ENCODE measurements around the gene PEX6. TPM values are rescaled to one million over a fixed set of nuclear protein-coding genes. Genes with fewer than 3 reads are reported as not detected.

The PEX6 gene, protein sequence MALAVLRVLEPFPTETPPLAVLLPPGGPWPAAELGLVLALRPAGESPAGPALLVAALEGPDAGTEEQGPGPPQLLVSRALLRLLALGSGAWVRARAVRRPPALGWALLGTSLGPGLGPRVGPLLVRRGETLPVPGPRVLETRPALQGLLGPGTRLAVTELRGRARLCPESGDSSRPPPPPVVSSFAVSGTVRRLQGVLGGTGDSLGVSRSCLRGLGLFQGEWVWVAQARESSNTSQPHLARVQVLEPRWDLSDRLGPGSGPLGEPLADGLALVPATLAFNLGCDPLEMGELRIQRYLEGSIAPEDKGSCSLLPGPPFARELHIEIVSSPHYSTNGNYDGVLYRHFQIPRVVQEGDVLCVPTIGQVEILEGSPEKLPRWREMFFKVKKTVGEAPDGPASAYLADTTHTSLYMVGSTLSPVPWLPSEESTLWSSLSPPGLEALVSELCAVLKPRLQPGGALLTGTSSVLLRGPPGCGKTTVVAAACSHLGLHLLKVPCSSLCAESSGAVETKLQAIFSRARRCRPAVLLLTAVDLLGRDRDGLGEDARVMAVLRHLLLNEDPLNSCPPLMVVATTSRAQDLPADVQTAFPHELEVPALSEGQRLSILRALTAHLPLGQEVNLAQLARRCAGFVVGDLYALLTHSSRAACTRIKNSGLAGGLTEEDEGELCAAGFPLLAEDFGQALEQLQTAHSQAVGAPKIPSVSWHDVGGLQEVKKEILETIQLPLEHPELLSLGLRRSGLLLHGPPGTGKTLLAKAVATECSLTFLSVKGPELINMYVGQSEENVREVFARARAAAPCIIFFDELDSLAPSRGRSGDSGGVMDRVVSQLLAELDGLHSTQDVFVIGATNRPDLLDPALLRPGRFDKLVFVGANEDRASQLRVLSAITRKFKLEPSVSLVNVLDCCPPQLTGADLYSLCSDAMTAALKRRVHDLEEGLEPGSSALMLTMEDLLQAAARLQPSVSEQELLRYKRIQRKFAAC
- 26.3 and 37.4 TPM in 2 replicates for total RNA-seq

DNA sequence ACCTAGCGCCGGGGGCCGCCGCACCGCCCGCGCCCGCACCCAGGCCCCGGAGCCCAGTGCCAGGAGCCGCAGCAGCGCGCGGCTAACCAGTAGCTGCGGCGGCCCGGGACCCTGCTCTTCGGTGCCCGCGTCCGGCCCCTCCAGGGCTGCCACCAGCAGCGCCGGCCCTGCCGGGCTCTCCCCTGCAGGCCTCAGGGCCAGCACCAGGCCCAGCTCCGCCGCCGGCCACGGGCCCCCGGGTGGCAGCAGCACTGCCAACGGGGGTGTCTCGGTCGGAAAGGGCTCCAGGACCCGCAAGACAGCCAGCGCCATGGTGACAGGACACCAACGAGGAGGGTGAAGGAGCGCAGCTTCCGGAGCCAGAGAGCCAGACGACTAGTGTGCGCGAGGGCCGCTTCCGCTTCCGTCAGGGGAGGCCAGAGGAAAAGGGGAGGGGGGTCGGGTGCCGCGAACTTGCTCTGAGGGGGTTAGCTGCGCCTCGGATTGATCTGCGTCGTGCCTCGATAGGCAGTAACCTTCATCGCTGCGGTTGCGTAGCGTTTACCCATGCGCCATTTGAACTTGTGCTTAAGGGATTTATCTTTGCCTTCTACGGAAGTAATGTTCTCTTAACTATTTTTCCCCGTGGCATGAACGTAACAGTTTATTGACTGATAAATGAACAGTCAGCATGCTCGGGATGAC, at the start of gene PEX6:
TSS of gene PEX6 (minus strand) at position 343 of the 684 bp plus-strand sequence. CDS start at position 312, 31 bp downstream.

DNA sequence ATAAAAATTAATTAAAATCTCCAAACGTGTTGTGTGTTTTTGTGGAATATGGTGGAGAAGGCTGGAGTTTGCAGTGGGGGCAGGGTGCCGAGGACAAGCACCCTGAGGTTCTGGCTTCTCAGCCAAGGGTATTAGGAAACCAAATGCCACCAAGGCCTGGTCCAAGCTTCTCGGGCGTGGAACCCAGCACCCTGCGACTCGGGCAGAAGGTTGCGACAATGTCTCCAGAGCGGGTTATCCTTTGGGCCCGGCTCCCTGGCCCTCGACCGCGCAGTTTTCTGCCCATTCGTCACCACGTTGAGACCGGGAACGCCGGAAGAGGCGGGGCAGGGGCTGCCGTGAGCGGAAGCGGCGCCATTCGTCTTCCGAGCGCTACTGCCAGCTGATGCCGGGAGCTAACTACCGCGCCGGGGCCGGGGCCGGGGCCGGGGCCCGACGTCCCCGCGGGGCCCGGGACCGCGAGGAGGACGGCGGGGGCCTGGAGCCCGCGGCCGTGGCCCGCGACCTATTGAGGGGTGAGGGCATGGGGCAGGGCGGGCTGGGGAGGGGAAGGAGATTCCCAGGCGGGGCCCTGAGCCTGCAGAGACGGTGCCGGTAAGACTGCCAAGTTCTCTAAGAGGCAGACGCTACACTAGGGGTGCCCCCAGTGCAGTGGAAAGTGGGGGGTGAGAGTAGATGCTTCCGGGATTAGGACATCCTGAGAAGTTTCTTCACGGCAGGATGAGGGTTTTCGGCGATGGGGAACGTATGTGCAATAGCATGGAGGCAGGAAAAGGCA, 42.5 kb upstream of the PEX6 start, which contains the start of gene RRP36:
TSS of gene RRP36 (plus strand) at position 354 of the 778 bp plus-strand sequence. CDS start at position 386, 32 bp downstream.

DNA sequence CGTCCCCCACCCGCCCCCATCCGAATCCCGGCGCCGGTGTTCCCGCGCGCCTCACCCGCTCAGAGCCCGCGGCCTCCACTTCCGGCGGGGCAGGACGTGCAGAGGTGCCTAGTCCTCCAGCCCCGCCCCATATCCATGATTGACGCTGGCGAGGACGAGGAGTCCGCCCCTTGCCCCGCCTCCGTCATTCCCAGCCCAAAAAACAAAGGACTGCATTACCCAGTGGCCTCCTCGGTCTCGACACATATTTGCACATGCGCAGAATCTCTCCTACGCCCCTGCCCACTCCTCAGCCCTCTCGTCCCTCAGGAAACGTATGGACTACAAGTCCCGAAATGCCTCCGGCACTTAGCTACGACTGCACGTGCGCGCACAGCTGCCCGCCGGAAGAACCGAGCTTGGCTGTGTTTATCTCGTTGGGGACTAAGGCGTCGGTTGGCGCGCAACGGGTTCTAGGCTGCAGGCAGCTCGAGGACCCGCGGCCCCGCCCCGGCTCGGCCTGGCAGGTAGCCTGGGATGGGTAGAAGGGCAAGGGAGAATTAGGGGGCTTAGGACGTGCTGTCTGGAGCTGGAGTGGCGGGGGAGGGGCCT, 35.0 kb upstream of the PEX6 start, which contains the start of the genes KLHDC3 and MEA1:
TSS of gene KLHDC3 (plus strand) at position 407 of the 591 bp plus-strand sequence. CDS start 2,944 bp downstream, outside the sequence.
TSS of gene MEA1 (minus strand) at position 104 of the 591 bp plus-strand sequence. CDS start 133 bp downstream, outside the sequence.

DNA sequence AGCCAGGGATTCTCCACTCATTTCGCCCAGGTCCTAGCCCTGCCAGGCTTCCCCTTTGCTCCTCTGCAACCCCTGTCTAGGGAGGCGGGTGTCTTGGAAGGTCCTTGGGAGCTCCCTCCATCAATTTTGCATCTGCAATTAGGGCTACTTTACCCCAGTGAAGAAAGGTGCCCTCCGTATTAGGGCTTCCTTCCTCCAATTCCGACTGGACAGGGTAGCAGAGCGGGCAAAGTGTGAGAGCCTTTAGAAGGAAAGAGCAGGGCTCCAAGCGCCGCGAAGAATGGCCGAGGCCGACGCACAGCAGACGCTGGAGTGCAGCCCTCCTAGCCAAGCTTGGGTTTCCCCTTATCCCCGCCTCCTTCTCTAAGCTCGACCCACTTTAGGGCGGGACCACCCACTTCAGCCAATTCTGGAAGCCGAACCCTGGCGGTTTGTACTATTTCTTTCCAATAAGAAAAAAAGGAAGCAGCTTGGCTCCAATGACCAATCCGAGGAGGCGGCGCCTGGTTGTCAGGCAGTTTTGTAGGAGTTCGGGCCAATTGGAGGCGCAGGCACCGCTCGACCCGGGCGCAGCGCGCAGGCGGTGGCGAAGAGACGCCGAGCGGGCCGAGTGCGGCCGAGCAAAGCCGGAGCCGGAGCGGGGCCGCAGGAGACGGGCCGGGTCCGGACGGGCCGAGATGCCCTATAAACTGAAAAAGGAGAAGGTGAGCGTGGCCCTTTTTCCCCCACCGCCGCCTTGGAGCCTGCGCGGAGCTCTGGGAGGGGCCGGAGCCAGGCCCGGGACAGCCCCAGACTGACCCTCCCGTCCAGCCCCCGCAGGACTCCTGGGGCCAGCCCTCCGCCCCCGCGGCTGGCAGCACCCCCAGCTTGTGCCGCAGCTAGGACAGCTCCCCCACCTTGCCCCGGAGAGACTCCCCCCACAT, 5.3 kb upstream of the PEX6 start, which contains the start of gene PPP2R5D:
TSS of gene PPP2R5D (plus strand) at position 570 of the 923 bp plus-strand sequence. CDS start at position 678, 108 bp downstream.

DNA sequence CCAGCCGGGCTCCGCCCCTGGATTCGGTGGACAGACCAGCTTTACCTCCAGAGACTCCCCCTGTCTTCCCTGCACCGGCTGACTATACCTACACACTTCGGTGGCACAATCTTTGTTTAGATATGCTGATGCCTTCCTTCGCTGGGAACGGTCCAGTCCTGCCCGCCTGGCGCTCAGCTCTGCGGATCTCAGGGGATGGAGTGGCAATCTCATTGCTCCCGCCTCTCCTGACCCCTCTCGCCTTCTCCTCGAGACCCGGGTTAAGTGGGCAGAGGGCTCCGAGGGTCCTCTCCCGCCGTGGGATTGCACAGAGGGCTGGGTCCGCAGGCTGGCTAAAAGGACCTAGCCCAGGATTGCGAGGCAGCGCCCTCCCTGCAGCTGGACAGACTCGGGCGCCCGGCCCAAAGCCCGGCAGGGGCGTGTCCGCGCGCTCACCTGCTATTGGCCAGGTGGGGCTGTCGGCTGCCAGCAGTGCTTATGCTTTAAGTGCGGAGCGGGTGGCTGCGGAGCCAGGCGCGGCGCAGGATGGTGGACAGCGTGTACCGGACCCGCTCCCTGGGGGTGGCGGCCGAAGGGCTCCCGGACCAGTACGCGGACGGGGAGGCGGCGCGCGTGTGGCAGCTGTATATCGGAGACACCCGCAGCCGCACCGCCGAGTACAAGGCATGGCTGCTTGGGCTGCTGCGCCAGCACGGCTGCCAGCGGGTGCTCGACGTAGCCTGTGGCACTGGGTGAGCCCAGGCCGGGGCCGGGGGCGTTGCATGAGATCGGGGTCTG, 18.6 kb downstream of the PEX6 start, which contains the start of gene GNMT:
TSS of gene GNMT (plus strand) at position 512 of the 777 bp plus-strand sequence. CDS start at position 526, 14 bp downstream.

DNA sequence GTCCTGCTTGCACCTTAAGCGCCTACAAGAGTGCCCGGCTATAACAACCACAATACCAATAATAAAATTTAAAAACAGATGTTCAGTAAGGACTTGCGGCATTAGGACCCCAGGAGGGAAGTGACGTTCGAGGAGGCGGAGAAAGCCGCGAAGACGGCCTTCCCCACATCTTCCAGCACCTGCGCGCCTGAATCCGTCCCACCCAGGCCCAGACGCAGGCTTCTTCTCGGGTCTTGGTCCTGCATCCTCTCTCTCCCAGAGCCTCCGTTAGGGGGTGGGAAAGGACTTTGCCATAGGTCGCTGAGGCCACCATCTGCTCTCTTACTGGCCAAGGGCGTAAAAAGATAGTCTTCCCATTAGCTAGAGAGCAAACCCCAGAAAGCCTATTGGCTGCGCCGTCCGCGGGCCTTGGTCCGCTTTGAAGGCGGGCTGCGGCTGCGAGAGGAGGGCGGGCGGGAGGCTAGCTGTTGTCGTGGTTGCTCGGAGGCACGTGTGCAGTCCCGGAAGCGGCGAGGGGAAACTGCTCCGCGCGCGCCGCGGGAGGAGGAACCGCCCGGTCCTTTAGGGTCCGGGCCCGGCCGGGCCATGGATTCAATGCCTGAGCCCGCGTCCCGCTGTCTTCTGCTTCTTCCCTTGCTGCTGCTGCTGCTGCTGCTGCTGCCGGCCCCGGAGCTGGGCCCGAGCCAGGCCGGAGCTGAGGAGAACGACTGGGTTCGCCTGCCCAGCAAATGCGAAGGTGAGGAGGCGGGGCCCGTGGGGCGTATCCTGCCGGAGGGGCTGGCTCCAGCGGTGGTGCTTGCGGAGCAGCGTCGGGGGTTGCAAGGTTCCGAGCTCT, 49.8 kb downstream of the PEX6 start, which contains the start of gene CNPY3:
TSS of gene CNPY3 (plus strand) at position 495 of the 835 bp plus-strand sequence. CDS start at position 586, 91 bp downstream.

DNA sequence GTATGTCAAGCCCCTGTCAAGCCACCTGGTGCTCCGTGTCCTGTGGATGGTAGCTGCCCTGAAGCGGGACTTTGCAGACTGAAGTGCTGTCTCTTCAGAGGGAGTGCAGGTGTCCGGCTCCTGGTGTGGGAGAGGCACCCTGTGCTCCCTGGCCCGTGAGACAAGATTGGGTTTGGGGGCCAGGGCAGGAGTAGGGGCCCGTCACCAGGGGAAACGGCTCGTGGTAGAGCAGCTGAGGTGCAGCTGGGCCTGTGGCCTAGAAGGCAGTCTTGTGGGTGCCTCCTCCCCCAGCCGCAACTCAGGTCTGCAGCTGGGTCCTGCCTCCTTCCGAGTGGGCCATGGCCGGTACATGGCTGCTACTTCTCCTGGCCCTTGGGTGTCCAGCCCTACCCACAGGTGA, 63.2 kb downstream of the PEX6 start, which contains the start of gene PTCRA:
TSS of gene PTCRA (plus strand) at position 322 of the 400 bp plus-strand sequence. CDS start at position 339, 17 bp downstream.

Other genes starting within 250 kb of the PEX6 start
- 35.5 and 40.4 TPM in 2 replicates for gene TBCC, start 233.1 kb downstream of the PEX6 start, total RNA-seq
- gene BICRAL, start 197.1 kb downstream of the PEX6 start, total RNA-seq = 3.3 and 4.6 TPM in 2 replicates
- gene RPL7L1, start 99.6 kb downstream of the PEX6 start, total RNA-seq = 51.9 and 80.4 TPM in 2 replicates
- not detected in 2 replicates for gene PTCRA, start 63.1 kb downstream of the PEX6 start, total RNA-seq
- gene CNPY3, start 49.7 kb downstream of the PEX6 start, total RNA-seq = 26.8 and 29.3 TPM in 2 replicates
- gene GNMT, start 18.4 kb downstream of the PEX6 start, total RNA-seq = 0.32 and 0.77 TPM in 2 replicates
- gene PPP2R5D, start 5.4 kb upstream of the PEX6 start, total RNA-seq = 30.3 and 38.2 TPM in 2 replicates
- 65.2 and 72.3 TPM in 2 replicates for gene MEA1, start 34.8 kb upstream of the PEX6 start, total RNA-seq
- gene KLHDC3, start 35.1 kb upstream of the PEX6 start, total RNA-seq = 43.7 and 56.8 TPM in 2 replicates
- gene RRP36, start 42.4 kb upstream of the PEX6 start, total RNA-seq = 48.5 and 73.9 TPM in 2 replicates
- gene CUL7, start 74.7 kb upstream of the PEX6 start, total RNA-seq = 40.1 and 58.3 TPM in 2 replicates
- 18.1 and 22.7 TPM in 2 replicates for gene MRPL2, start 80.3 kb upstream of the PEX6 start, total RNA-seq
- gene KLC4, start 80.5 kb upstream of the PEX6 start, total RNA-seq = 20.3 and 25.3 TPM in 2 replicates
- gene PTK7, start 97.1 kb upstream of the PEX6 start, total RNA-seq = 56.9 and 151 TPM in 2 replicates
- 7.7 and 13.6 TPM in 2 replicates for gene SRF, start 192.1 kb upstream of the PEX6 start, total RNA-seq
- 28.1 and 31.1 TPM in 2 replicates for gene CUL9, start 203.0 kb upstream of the PEX6 start, total RNA-seq

Data from bronchial smooth muscle cell (primary cell).